GM12875 (cell line): ENCODE data around the gene C1GALT1.
"Not testable (repeated sequence)": the region's sequence is repeated elsewhere in the genome, so short reads cannot be mapped to it uniquely, and the experiment has no call there.

Source experiments
- H3K4me3 ChIP-seq: one replicate; pipeline ENCODE4 v1.5.1; 2011; ENCODE audit warnings: low read depth, low read length, control low read depth
- CTCF ChIP-seq: IDR thresholded peaks from 2 replicates; pipeline ENCODE4 v1.5.1; 2011; ENCODE audit warnings: low read depth, mild to moderate bottlenecking, control low read depth, inconsistent platforms, low read length, moderate library complexity, borderline replicate concordance; ENCODE audit not compliant: insufficient read depth

The C1GALT1 gene

GRCh38 chr7:7239346-7239745, 57.0 kb downstream of the C1GALT1 start:
- no peak for TF ChIP-seq CTCF
- H3K4me3 ChIP-seq, result no peak overlapping the region

- TF ChIP-seq CTCF, result no peak
- H3K4me3 ChIP-seq, result no peak overlapping the region
Measured at GRCh38 chr7:7242899-7243298, 60.6 kb downstream of the C1GALT1 start.

DNA sequence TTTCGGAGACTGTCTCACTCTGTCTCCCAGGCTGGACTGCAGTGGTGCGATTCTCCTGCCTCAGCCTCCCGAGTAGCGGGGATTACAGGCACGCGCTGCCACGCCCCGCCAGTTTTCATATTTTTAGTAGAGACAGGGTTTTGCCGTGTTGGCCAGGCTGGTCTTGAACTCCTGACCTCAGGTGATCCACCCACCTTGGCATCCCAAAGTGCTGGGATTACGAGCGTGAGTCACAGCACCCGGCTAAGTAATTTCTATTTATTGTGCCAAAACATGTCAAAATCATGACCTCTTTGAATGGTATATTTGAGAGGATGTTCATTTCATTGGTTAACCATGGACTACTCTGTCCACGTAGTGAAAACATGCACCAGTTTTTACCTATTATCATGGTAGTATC, 62.9 kb downstream of the C1GALT1 start:
- H3K4me3 ChIP-seq, result not testable (repeated sequence)

DNA sequence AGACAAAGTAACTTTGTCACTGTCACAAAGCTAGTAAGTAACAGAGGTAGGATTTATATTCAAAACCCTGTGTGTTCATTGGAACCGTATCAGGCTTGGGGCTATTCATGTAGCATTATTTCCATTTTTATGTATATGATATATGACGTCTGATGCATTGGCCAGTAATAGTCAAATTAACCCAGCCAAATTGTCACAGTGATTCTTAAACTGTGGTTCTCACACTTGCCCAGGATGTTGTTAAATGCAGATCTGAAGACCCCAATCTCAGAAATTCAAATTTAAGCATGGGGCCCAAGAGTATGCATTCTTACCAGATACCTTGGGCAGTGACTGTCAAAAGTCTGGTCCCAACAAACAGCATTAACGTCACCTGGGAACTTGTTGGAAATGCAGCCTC, 63.9 kb downstream of the C1GALT1 start:
- no peak overlapping the region for H3K4me3 ChIP-seq

GRCh38 chr7:7247658-7248057, 65.3 kb downstream of the C1GALT1 start:
- H3K4me3 ChIP-seq, result no peak overlapping the region
- no peak for TF ChIP-seq CTCF

More for the DNA sequence above, 63.9 kb downstream of the C1GALT1 start:
- no peak for TF ChIP-seq CTCF

GRCh38 chr7:7249814-7250213, 67.5 kb downstream of the C1GALT1 start:
- no peak overlapping the region for H3K4me3 ChIP-seq
- TF ChIP-seq CTCF, result no peak

- TF ChIP-seq CTCF, result no peak
- no peak overlapping the region for H3K4me3 ChIP-seq
Measured at GRCh38 chr7:7251742-7252141, 69.4 kb downstream of the C1GALT1 start.

- TF ChIP-seq CTCF, result no peak
- no peak overlapping the region for H3K4me3 ChIP-seq
Measured at GRCh38 chr7:7254319-7254718, 72.0 kb downstream of the C1GALT1 start.
